ENCODE measurements around the gene TNFSF18.
"Not testable (repeated sequence)": the region's sequence is repeated elsewhere in the genome, so short reads cannot be mapped to it uniquely, and the experiment has no call there.

The TNFSF18 gene, protein sequence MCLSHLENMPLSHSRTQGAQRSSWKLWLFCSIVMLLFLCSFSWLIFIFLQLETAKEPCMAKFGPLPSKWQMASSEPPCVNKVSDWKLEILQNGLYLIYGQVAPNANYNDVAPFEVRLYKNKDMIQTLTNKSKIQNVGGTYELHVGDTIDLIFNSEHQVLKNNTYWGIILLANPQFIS

DNA sequence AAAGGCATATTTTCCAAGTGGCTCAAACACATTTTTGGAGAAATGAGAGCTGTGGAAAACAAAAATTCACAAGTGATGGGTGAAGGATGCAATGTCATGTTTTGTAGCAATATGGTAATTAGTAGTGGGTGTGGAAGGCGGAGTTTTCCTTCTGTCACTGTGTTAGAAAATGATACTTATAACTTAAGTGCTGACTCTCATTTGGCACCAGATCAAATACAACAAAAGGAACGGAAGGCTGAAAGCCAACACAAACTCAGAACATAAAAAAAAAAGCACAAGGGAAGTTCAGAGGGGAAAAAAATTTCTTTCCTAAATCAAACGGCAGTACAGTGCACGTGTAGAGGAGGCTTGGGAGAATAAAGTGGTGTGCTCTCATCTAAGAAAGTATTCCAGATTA lies at the start of gene TNFSF18:
TNFSF18 (minus strand) TSS at position 77 of the 400 bp plus-strand sequence; CDS start at position 32, 45 bp downstream.
- Mint-ChIP-seq H3K36me3 (ENCODE audit: insufficient read depth) (no peaks in the 10 kb centered on the region), H3K27me3 (no peaks in the 10 kb centered on the region), H3K27ac (ENCODE audit: low read depth) (no peak within 1 kb of the TSS), H3K4me1 (no peaks in the 10 kb centered on the region), H3K9me3 (no peaks in the 10 kb centered on the region), H3K4me3 (no peak within 1 kb of the TSS)
- DNase-seq (ENCODE audit: low spot score in 2 of 2) (no peak), ATAC-seq (replicated peaks; ENCODE audit: extremely low read depth, poor library complexity, severe bottlenecking) (no peak)

DNA sequence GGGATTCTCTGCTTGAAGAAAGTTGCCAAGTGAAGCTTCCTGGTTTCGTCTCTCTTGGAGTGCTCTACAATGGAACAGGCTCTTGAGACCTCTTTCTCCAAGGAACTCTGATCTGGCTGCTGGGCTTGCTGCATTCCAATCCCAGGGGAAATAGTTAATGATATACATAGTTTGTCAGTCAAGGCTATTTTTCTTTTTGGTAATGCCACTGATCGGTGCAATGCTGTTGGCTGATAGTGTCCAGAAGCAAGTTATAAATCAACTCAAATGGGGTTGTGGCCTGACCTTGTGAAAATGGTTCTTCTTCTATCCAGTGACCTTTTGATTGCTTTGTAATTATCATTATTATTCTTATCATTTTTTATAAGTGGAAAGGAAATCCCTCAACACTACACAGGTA lies 48.4 kb upstream of the TNFSF18 start:
- Mint-ChIP-seq H3K4me1 (no peaks in the 10 kb centered on the region), H3K4me3 (no peak overlapping the region), H3K27me3 (no peaks in the 10 kb centered on the region), H3K27ac (ENCODE audit: low read depth) (no peak overlapping the region), H3K36me3 (ENCODE audit: insufficient read depth) (no peaks in the 10 kb centered on the region), H3K9me3 (peaks cover 7% of the 10 kb centered on the region)
- ATAC-seq (replicated peaks; ENCODE audit: extremely low read depth, poor library complexity, severe bottlenecking) (no peak), DNase-seq (ENCODE audit: low spot score in 2 of 2) (no peak)

DNA sequence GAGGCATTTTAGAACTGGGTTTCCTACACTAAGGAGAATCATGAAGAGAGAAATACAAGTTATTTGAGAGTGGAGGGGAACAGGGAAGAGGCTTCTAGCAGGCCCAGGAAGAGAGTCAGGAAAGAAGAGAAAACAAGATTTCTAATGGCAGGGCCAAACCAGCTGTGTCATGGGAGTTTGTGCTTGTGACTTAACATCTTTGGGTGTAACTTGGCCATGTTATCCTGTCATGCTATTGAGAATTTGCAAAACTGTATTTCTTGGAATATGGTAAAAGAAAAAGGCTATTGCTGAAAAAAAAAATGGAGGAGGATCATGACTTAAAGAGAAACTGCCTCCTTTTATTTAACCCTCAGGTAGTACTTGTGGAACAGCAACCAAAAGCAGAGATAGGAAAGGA lies 47.4 kb upstream of the TNFSF18 start:
- Mint-ChIP-seq H3K4me3 (no peak overlapping the region), H3K36me3 (ENCODE audit: insufficient read depth) (no peaks in the 10 kb centered on the region), H3K27ac (ENCODE audit: low read depth) (no peak overlapping the region), H3K27me3 (no peaks in the 10 kb centered on the region), H3K9me3 (peaks cover under 1% of the 10 kb centered on the region), H3K4me1 (no peaks in the 10 kb centered on the region)
- DNase-seq (ENCODE audit: low spot score in 2 of 2) (no peak), ATAC-seq (replicated peaks; ENCODE audit: extremely low read depth, poor library complexity, severe bottlenecking) (no peak)

DNA sequence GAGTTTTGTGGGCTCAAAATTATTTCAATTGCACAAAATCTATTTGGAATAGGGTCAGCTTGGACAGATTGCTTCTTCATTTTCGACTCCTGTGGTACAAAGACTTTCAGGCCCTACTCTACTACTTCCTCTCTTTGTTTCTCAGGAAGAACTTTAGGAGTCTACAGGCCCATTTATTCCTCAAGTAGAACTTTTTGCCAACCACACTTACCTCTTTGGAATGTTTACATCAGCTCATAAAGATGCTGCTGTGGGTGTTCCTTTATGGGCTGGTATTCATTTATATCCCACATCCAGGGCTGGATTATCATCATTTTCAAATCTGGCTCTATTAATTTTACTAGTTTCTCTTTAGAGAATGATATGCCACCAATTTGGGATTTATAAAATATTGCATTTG lies 46.3 kb upstream of the TNFSF18 start:
- no peak overlapping the region for H3K27ac Mint-ChIP-seq (ENCODE audit: low read depth)
- no peaks in the 10 kb centered on the region for H3K36me3 Mint-ChIP-seq (ENCODE audit: insufficient read depth)
- H3K9me3 Mint-ChIP-seq = no peaks in the 10 kb centered on the region
- H3K4me1 Mint-ChIP-seq = no peaks in the 10 kb centered on the region
- DNase-seq (ENCODE audit: low spot score in 2 of 2) = no peak
- no peak overlapping the region for H3K4me3 Mint-ChIP-seq
- ATAC-seq (replicated peaks; ENCODE audit: extremely low read depth, poor library complexity, severe bottlenecking) = no peak
- H3K27me3 Mint-ChIP-seq = no peaks in the 10 kb centered on the region

DNA sequence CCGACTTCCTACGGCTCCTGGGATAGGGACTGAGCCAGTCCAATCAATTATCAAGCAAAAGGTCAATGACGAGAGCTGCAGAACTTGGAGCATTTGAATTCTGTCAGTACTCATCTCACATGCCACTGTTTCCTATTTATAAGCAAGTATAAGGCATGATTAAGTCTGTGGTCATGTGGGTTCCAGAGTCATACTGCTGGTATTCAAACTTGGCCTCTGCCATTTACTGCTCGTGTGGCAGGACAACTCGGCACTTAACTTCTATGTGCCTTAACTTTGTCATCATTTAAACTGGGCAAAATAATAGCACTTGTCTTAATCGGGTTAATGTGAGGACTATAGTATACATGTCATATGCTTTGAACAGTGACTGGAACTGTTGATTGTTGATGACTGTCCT lies 44.9 kb upstream of the TNFSF18 start:
- no peak for ATAC-seq (replicated peaks; ENCODE audit: extremely low read depth, poor library complexity, severe bottlenecking)
- H3K27me3 Mint-ChIP-seq = no peaks in the 10 kb centered on the region
- H3K4me3 Mint-ChIP-seq = no peak overlapping the region
- DNase-seq (ENCODE audit: low spot score in 2 of 2) = no peak
- H3K4me1 Mint-ChIP-seq = no peaks in the 10 kb centered on the region
- no peaks in the 10 kb centered on the region for H3K36me3 Mint-ChIP-seq (ENCODE audit: insufficient read depth)
- no peak overlapping the region for H3K27ac Mint-ChIP-seq (ENCODE audit: low read depth)
- no peaks in the 10 kb centered on the region for H3K9me3 Mint-ChIP-seq

DNA sequence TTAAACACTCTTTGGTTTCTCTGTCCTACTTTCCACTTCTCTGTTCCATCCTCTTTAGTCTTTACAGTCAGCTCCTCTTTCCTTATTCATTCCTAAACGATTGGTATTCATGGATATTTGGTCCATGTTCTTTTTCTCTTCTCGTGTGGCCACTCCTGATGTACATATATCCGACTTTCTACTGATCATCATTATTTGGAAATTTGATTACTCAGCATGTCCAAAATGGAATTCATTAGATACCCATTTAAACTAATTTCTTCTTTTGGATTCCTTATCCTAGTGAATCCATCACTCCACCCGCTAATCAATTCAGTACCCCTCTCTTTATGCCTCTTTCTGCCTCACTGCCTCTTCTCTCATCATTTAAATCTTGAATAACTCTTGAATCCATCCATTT lies 43.8 kb upstream of the TNFSF18 start:
- H3K27ac Mint-ChIP-seq (ENCODE audit: low read depth) = no peak overlapping the region
- H3K9me3 Mint-ChIP-seq = no peaks in the 10 kb centered on the region
- H3K4me3 Mint-ChIP-seq = no peak overlapping the region
- no peaks in the 10 kb centered on the region for H3K4me1 Mint-ChIP-seq
- H3K36me3 Mint-ChIP-seq (ENCODE audit: insufficient read depth) = no peaks in the 10 kb centered on the region
- DNase-seq (ENCODE audit: low spot score in 2 of 2) (no peak), ATAC-seq (replicated peaks; ENCODE audit: extremely low read depth, poor library complexity, severe bottlenecking) (no peak)
- H3K27me3 Mint-ChIP-seq = no peaks in the 10 kb centered on the region

DNA sequence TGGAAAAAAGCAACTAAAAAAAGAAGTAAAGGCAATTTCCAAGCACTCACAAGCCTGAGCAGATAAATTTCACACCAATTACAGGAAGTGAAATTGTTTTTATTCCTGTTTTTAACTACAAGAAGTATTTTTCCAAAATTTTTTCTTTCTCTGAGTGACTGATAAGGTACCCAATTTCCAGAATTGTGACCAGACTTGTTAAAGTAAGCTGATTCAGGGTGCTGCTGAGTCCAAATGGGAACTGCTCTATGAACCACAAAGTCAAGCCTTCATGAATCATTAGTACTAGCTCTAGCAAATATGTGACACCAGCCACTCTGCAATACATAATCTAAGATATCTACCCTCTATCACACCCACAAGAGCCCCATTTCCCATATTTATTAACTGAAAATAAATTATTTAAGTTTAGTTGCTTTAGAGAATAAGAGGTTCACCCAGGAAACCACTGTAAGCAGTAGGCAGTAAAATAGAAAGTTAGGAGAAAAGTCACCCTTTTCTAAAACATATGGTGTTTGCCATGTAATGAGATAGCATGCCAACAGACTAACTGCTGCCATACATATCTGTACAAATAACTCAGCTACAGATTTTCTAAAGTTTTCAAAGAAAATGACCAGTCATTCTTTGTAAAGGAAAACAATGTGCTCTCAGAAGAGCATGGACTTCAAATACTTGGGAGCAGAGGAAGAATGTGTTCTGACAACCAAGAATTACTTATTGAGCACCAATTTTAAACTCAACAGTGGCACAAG lies 43.1 kb upstream of the TNFSF18 start:
- no peak overlapping the region for H3K4me3 Mint-ChIP-seq
- no peaks in the 10 kb centered on the region for H3K4me1 Mint-ChIP-seq
- ATAC-seq (replicated peaks; ENCODE audit: extremely low read depth, poor library complexity, severe bottlenecking) = no peak
- H3K9me3 Mint-ChIP-seq = no peaks in the 10 kb centered on the region
- DNase-seq (ENCODE audit: low spot score in 2 of 2) = no peak
- no peaks in the 10 kb centered on the region for H3K27me3 Mint-ChIP-seq
- no peaks in the 10 kb centered on the region for H3K36me3 Mint-ChIP-seq (ENCODE audit: insufficient read depth)
- no peak overlapping the region for H3K27ac Mint-ChIP-seq (ENCODE audit: low read depth)

DNA sequence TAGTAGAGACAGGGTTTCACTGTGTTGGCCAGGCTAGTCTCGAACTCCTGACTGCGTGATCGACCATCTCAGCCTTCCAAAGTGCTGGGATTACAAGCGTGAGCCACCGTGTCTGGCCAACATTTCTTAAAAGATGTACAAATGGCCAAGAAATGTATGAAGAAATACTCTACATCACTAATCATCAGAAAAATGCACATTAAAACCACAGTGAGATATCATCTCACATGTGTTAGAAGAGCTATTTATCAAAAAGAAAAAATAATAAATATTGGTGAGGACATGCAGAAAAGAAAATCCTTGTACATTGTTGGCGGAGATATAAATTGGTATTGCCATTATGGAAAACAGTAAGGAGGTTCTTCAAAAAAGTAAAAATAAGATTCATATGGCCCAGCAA lies 33.6 kb upstream of the TNFSF18 start:
- Mint-ChIP-seq H3K27me3 (no peaks in the 10 kb centered on the region), H3K4me3 (no peak overlapping the region), H3K9me3 (no peaks in the 10 kb centered on the region), H3K4me1 (no peaks in the 10 kb centered on the region), H3K27ac (ENCODE audit: low read depth) (no peak overlapping the region), H3K36me3 (ENCODE audit: insufficient read depth) (no peaks in the 10 kb centered on the region)
- ATAC-seq (replicated peaks; ENCODE audit: extremely low read depth, poor library complexity, severe bottlenecking) (no peak), DNase-seq (ENCODE audit: low spot score in 2 of 2) (no peak)

DNA sequence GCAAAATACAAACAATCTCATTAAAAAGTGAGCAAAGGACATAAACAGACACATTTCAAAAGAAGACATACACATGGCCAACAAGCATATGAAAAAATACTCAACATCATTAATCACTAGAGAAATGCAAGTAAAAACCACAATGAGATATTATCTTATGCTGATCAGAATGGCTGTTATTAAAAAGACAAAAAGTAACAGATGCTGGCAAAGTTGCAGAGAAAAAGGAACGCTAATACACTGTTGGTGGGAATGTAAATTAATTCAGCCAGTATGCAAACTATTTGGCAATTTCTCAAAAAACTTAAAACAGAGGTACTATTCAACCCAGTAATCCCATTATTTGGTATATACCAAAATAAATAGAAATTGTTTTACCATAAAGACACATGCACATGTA lies 32.2 kb upstream of the TNFSF18 start:
- Mint-ChIP-seq H3K27ac (ENCODE audit: low read depth) (no peak overlapping the region), H3K9me3 (no peaks in the 10 kb centered on the region), H3K4me3 (no peak overlapping the region), H3K36me3 (ENCODE audit: insufficient read depth) (no peaks in the 10 kb centered on the region), H3K27me3 (no peaks in the 10 kb centered on the region), H3K4me1 (no peaks in the 10 kb centered on the region)
- ATAC-seq (replicated peaks; ENCODE audit: extremely low read depth, poor library complexity, severe bottlenecking) (no peak), DNase-seq (ENCODE audit: low spot score in 2 of 2) (no peak)

DNA sequence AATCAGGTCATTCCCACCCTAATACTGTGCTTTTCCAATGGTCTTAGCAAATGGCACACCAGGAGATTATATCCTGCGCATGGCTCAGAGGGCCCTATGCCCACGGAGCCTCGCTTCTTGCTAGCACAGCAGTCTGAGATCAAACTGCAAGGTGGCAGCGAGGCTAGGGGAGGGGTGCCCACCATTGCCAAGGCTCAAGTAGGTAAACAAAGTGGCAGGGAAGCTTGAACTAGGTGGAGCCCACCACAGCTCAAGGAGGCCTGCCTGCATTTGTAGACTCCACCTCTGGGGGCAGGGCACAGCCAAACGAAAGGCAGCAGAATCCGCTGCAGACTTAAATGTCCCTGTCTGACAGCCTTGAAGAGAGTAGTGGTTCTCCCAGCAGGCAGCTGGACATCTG lies 23.5 kb upstream of the TNFSF18 start:
- not testable (repeated sequence) for ATAC-seq (replicated peaks; ENCODE audit: extremely low read depth, poor library complexity, severe bottlenecking); DNase-seq (ENCODE audit: low spot score in 2 of 2); H3K36me3 Mint-ChIP-seq (ENCODE audit: insufficient read depth); H3K9me3 Mint-ChIP-seq; H3K27ac Mint-ChIP-seq (ENCODE audit: low read depth); H3K4me1 Mint-ChIP-seq; H3K4me3 Mint-ChIP-seq
- peaks cover 19% of the 10 kb centered on the region for H3K27me3 Mint-ChIP-seq

DNA sequence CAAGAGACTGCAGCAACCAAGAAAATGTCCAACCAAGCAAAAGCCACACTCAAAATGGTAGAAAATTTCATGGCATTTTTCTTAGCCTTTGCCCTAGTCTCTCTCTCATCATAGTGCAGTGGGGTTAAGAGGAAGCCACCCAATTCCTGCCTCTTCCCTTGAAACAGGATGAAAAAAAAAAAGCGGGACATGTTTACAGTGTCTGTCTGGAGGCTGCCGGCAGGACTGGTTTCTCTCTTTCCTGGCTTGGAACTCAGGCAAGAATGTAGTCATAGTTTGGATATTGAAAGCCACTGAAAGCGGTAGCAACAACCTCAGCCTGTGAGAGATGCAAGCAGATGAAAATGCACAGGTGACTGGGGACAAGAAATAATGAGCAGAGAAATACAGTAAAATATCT lies 13.3 kb upstream of the TNFSF18 start:
- no peak for ATAC-seq (replicated peaks; ENCODE audit: extremely low read depth, poor library complexity, severe bottlenecking)
- Mint-ChIP-seq H3K9me3 (no peaks in the 10 kb centered on the region), H3K36me3 (ENCODE audit: insufficient read depth) (no peaks in the 10 kb centered on the region), H3K4me1 (no peaks in the 10 kb centered on the region), H3K27ac (ENCODE audit: low read depth) (no peak overlapping the region), H3K4me3 (no peak overlapping the region), H3K27me3 (no peaks in the 10 kb centered on the region)
- no peak for DNase-seq (ENCODE audit: low spot score in 2 of 2)

DNA sequence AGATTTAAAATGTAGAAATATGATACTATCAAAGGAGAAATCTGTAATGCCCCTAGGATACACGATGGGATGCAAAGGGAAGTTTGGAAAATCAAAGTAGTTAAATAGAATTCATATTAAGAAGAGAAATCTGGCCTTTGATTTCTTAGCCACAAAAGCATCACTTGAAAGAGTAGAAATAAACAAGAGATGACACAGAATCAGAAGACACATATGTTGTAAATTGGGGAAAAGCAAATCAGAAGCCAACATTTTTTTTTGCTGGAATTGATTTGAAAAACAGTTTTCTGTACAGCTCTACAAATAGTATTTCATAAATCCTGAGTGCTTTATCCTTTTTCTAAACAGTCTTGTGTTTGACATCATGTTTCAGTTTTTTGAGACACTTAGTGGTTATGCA lies 12.4 kb upstream of the TNFSF18 start:
- Mint-ChIP-seq H3K4me3 (no peak overlapping the region), H3K4me1 (no peaks in the 10 kb centered on the region), H3K36me3 (ENCODE audit: insufficient read depth) (no peaks in the 10 kb centered on the region), H3K27ac (ENCODE audit: low read depth) (no peak overlapping the region), H3K9me3 (no peaks in the 10 kb centered on the region), H3K27me3 (no peaks in the 10 kb centered on the region)
- no peak for DNase-seq (ENCODE audit: low spot score in 2 of 2)
- no peak for ATAC-seq (replicated peaks; ENCODE audit: extremely low read depth, poor library complexity, severe bottlenecking)

DNA sequence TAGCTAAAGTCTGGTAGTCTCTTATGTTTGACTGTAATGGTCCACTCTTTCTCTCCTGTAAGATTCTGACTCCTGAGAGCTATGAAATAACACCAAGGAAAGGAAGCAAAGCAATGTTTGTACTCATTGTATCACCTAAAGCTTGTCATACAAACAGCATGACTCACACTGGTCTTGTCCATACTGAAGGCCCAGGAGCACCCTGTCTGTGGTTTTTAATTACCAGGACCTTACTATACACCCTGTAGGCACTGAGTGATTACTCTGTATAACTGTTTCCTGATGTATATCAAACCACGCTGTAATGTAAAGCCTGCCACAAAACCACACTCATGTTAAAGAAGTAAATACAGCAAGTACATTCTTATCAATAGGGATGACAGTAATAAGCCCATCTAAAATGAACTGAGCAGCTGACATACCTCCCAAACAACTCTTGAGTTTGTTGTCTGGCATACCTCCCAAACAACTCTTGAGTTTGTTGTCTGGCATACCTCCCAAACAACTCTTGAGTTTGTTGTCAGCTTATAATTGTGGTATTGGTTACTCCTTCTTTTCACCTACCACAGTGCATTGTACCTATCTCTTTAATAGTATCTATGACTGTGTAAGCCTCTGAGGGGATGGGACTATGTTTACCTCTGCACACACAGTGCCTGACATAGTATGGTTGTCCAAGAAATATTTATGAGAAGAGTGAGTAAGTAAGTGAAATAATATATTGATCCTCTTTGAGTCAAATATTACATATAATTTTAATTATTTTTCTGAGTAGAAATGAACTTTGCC lies 11.6 kb upstream of the TNFSF18 start:
- no peaks in the 10 kb centered on the region for H3K4me1 Mint-ChIP-seq
- no peaks in the 10 kb centered on the region for H3K9me3 Mint-ChIP-seq

More for the DNA sequence above, 11.6 kb upstream of the TNFSF18 start:
- Mint-ChIP-seq H3K36me3 (ENCODE audit: insufficient read depth) (no peaks in the 10 kb centered on the region), H3K27ac (ENCODE audit: low read depth) (no peak overlapping the region), H3K4me3 (no peak overlapping the region), H3K27me3 (no peaks in the 10 kb centered on the region)
- ATAC-seq (replicated peaks; ENCODE audit: extremely low read depth, poor library complexity, severe bottlenecking) (no peak), DNase-seq (ENCODE audit: low spot score in 2 of 2) (no peak)
